HepG2 (cell line): ENCODE data around the gene SH2D6. TPM values are rescaled to one million over a fixed set of nuclear protein-coding genes. Genes with fewer than 3 reads are reported as not detected.

ENCODE experiments used
- ATF4 ChIP-seq, 2 experiments: fragments of 450-650 bp in 1 of 2; sonication (generic) in 1 of 2; formaldehyde crosslinking; IDR thresholded peaks; 2 replicates each; pipeline versions ENCODE4 v1.5.0 to v1.8.0; 2020 to 2022; ENCODE audit warnings: mild to moderate bottlenecking in 1 of 2, missing genetic modification reagents in 1 of 2
- BCL6 ChIP-seq: IDR thresholded peaks from 2 replicates; pipeline ENCODE4 v1.6.1; 2016; ENCODE audit warnings: missing genetic modification reagents, missing compliant biosample characterization
- CTCF ChIP-seq: sonication (generic); formaldehyde crosslinking; IDR thresholded peaks from 2 replicates; pipeline ENCODE4 v1.5.0; 2020; ENCODE audit warnings: mild to moderate bottlenecking, missing genetic modification reagents, moderate library complexity
- GABPA ChIP-seq, 2 experiments: IDR thresholded peaks; 2 replicates each; pipeline ENCODE4 v1.6.1; 2011 to 2016; ENCODE audit warnings: low read depth in 2 of 2, low read length in 1 of 2, missing biosample characterization in 1 of 2, missing genetic modification characterization in 1 of 2
- HCFC1 ChIP-seq: fragments of 150-350 bp; IDR thresholded peaks from 2 replicates; pipeline ENCODE4 v1.6.1; 2014; ENCODE audit warnings: low read depth, low read length
- HMGA1 ChIP-seq: sonication (generic); formaldehyde crosslinking; conservative IDR thresholded peaks from 2 replicates; pipeline ENCODE4 v1.4.0; 2020; ENCODE audit warnings: missing genetic modification reagents
- HNF4G ChIP-seq, 2 experiments: sonication (generic) in 1 of 2; formaldehyde crosslinking in 1 of 2; IDR thresholded peaks; 2 replicates each; pipeline versions ENCODE4 v1.4.0 to v1.6.1; 2011 to 2020; ENCODE audit warnings: borderline replicate concordance in 2 of 2, low read depth in 2 of 2, mild to moderate bottlenecking in 2 of 2, low read length in 1 of 2, missing genetic modification reagents in 1 of 2, moderate library complexity in 1 of 2
- JUND ChIP-seq: sonication (generic); formaldehyde crosslinking; IDR thresholded peaks from 2 replicates; pipeline ENCODE4 v1.8.0; 2022; ENCODE audit warnings: mild to moderate bottlenecking, missing genetic modification reagents
- ZBTB25 ChIP-seq: IDR thresholded peaks from 2 replicates; pipeline ENCODE4 v1.6.1; 2018; ENCODE audit warnings: missing genetic modification reagents
- ZC3H13 ChIP-seq: sonication (generic); formaldehyde crosslinking; IDR thresholded peaks from 2 replicates; pipeline ENCODE4 v1.8.1; 2023; ENCODE audit warnings: mild to moderate bottlenecking, missing genetic modification reagents, moderate library complexity
- ZNF550 ChIP-seq: sonication (generic); formaldehyde crosslinking; IDR thresholded peaks from 2 replicates; pipeline ENCODE4 v1.4.0; 2020; ENCODE audit warnings: mild to moderate bottlenecking, missing genetic modification reagents, borderline replicate concordance
- ZNF598 ChIP-seq: sonication (generic); formaldehyde crosslinking; IDR thresholded peaks from 2 replicates; pipeline ENCODE4 v1.5.1; 2020; ENCODE audit warnings: mild to moderate bottlenecking, missing genetic modification reagents, borderline replicate concordance
- ZNF704 ChIP-seq: sonication (generic); formaldehyde crosslinking; IDR thresholded peaks from 2 replicates; pipeline ENCODE4 v1.8.1; 2023; ENCODE audit warnings: mild to moderate bottlenecking, inconsistent platforms, moderate library complexity, missing genetic modification reagents, borderline replicate concordance
- ZNF841 ChIP-seq: sonication (generic); formaldehyde crosslinking; IDR thresholded peaks from 2 replicates; pipeline ENCODE4 v1.8.1; 2023; ENCODE audit warnings: missing genetic modification reagents, borderline replicate concordance
- ZXDC ChIP-seq: sonication (generic); formaldehyde crosslinking; IDR thresholded peaks from 2 replicates; pipeline ENCODE4 v1.5.0; 2020; ENCODE audit warnings: mild to moderate bottlenecking, missing genetic modification reagents
- polyA plus RNA-seq, 8 experiments: library from polyadenylated mRNA; depleted of rRNA in 3 of 8; stranded (reverse) in 7 of 8; unstranded in 1 of 8; fragments of >200 nt; fragmentation: Illumina TruSeq in 4 of 8; extraction: Trizol in 4 of 8; gene quantifications; 2 replicates each; pipeline versions ENCODE4 v1.2.1 to v1.2.3, GENCODE V29; 2011 to 2016; ENCODE audit warnings: low read depth in 4 of 8, missing spikeins in 1 of 8, mixed read lengths in 1 of 8; ENCODE audit not compliant: insufficient read depth in 1 of 8
- total RNA-seq, 5 experiments: library from RNA; depleted of rRNA; stranded (reverse); fragments of >200 nt; fragmentation: Illumina TruSeq; extraction: Trizol; gene quantifications; 2 replicates each; pipeline ENCODE4 v1.2.3, GENCODE V29; 2016; ENCODE audit warnings: low read depth in 1 of 5
- TF ChIP-seq, protein P1 (sequence below): sonication (generic); formaldehyde crosslinking; IDR thresholded peaks from 2 replicates; pipeline ENCODE4 v1.5.1; 2020; ENCODE audit warnings: missing genetic modification reagents, mild to moderate bottlenecking, borderline replicate concordance

The SH2D6 gene
- total and polyA plus RNA-seq, 2 of the 13 experiments (the other 11 are each of a cell fraction or from before 2014, with no cell fraction given), result 0.11 to 0.26 TPM

- TF ChIP-seq HNF4G (IDR thresholded peaks at IDR 0.05; ENCODE audit: borderline replicate concordance, low read depth, low read length) (peak; percentile 80), HNF4G (CRISPR knock-in tag; IDR thresholded peaks at IDR 0.05; ENCODE audit: borderline replicate concordance, low read depth) (no peak; the same call in 1 of the 2 replicates), ZNF704 (CRISPR knock-in tag) (no peak), ZC3H13 (CRISPR knock-in tag) (no peak; the same call in 1 of the 2 replicates), GABPA (IDR thresholded peaks at IDR 0.05; ENCODE audit: low read depth, low read length) (no peak), GABPA (CRISPR knock-in tag; IDR thresholded peaks at IDR 0.05; ENCODE audit: low read depth) (no peak), JUND (CRISPR knock-in tag) (no peak), HMGA1 (CRISPR knock-in tag) (no peak), ZNF550 (CRISPR knock-in tag) (no peak), HCFC1 (no peak), ZNF841 (no peak), CTCF (CRISPR knock-in tag) (0 out of 2 replicates have a peak, but pooled peaks have one; percentile 2), ZNF598 (no peak), ATF4 (CRISPR knock-in tag; IDR thresholded peaks at IDR 0.05) (peak in 1 of 2 experiments; percentile 68; a peak in 2 of 4 replicates), BCL6 (CRISPR knock-in tag) (peak; percentile 69), ZXDC (peak; percentile 49; the same call in 1 of the 2 replicates), ZBTB25 (CRISPR knock-in tag) (no peak; the same call in 1 of the 2 replicates)
- TF ChIP-seq, protein P1, sequence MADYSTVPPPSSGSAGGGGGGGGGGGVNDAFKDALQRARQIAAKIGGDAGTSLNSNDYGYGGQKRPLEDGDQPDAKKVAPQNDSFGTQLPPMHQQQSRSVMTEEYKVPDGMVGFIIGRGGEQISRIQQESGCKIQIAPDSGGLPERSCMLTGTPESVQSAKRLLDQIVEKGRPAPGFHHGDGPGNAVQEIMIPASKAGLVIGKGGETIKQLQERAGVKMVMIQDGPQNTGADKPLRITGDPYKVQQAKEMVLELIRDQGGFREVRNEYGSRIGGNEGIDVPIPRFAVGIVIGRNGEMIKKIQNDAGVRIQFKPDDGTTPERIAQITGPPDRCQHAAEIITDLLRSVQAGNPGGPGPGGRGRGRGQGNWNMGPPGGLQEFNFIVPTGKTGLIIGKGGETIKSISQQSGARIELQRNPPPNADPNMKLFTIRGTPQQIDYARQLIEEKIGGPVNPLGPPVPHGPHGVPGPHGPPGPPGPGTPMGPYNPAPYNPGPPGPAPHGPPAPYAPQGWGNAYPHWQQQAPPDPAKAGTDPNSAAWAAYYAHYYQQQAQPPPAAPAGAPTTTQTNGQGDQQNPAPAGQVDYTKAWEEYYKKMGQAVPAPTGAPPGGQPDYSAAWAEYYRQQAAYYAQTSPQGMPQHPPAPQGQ, result no peak
Observed at GRCh38 chr2:85470850-85471800, 52.6 kb downstream of the SH2D6 start (continued).
